Muscle layer of colon (tissue), 2 donors: Measurements from ENCODE around the gene KIRREL3.
"Not testable (repeated sequence)": the region's sequence is repeated elsewhere in the genome, so short reads cannot be mapped to it uniquely, and the experiment has no call there.

Experiments used
- H3K27ac ChIP-seq: one replicate; pipeline ENCODE4 v1.7.0; 2013; ENCODE audit warnings: low read depth, mild to moderate bottlenecking, low read length, moderate library complexity
- H3K27me3 ChIP-seq, 2 donors: one replicate each; pipeline ENCODE4 v1.7.0; 2013; ENCODE audit warnings: low read length in 2 of 2, mild to moderate bottlenecking in 2 of 2; ENCODE audit not compliant: insufficient read depth in 2 of 2, control insufficient read depth in 1 of 2
- H3K36me3 ChIP-seq: one replicate; pipeline ENCODE4 v1.7.0; 2013; ENCODE audit warnings: mild to moderate bottlenecking, low read length; ENCODE audit not compliant: insufficient read depth
- H3K4me1 ChIP-seq: one replicate; pipeline ENCODE4 v1.7.0; 2013; ENCODE audit warnings: mild to moderate bottlenecking, low read length; ENCODE audit not compliant: insufficient read depth
- H3K4me3 ChIP-seq, 2 donors: one replicate each; pipeline ENCODE4 v1.7.0; 2013; ENCODE audit warnings: low read length in 2 of 2, low read depth in 1 of 2, mild to moderate bottlenecking in 1 of 2, moderate library complexity in 1 of 2
- H3K9ac ChIP-seq: one replicate; pipeline ENCODE4 v1.7.0; 2013; ENCODE audit warnings: low read length
- H3K9me3 ChIP-seq: one replicate; pipeline ENCODE4 v1.7.0; 2013; ENCODE audit warnings: mild to moderate bottlenecking, low read length
- donor health status: abdominal sarcoma.
- donor health status: Adenocarcinoma of cecum.

Gene KIRREL3

GRCh38 chr11:126383339-126384335 lies 616.9 kb downstream of the KIRREL3 start:
- Histone ChIP-seq H3K9me3 (no peaks in the 10 kb centered on the region), H3K27ac (no peak overlapping the region), H3K9ac (no peak overlapping the region), H3K36me3 (no peaks in the 10 kb centered on the region), H3K27me3 (no peaks in the 10 kb centered on the region), H3K4me1 (peaks cover 4% of the 10 kb centered on the region), H3K4me3 (no peak overlapping the region)

GRCh38 chr11:126382641-126383040 lies 617.9 kb downstream of the KIRREL3 start:
- not testable (repeated sequence) for H3K4me1 ChIP-seq, H3K4me3 ChIP-seq, H3K36me3 ChIP-seq, H3K27ac ChIP-seq, H3K27me3 ChIP-seq, H3K9me3 ChIP-seq, H3K9ac ChIP-seq

DNA sequence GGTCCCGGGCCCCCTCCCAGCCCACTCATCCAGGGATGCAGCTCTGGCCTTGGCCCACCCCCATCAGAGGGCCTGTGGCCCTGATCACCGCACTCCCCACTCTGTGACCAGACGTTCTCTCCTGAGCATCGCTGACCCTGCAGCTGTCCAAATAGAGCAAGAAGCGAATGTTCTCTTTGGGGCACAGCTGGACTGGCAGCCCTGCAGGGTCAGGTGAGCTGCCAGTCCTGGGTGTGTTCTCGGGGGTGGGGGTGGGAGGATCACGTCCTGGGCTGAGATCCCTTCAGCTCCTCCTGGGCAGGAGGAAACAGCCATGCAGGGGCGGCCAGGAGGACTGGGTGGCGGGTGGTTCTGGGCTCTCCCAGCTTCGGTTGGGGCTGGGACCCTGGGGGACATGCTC lies 618.6 kb downstream of the KIRREL3 start:
- not testable (repeated sequence) for H3K27ac ChIP-seq

DNA sequence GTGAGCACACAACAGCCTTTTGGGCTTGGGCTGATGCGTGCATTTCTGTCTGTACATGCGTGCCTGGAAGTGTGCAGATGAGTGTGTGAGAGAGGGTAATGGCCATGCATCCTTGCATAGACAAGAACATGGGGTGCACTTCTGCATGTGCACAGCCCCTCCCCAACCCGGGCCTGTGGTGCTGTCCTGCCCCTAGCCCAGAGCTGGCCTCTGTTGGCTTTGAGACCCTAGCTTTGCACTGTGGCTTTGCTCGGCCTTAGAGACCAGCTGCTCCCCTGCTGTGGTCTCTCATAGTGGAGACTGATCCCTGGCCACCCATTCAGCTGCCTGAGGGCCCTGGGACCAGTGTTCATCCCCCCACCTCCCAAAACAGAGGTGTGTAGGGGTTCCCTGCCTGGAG lies 619.7 kb downstream of the KIRREL3 start:
- H3K9ac ChIP-seq: no peak overlapping the region

More for the DNA sequence above, 618.6 kb downstream of the KIRREL3 start:
- H3K4me1 ChIP-seq, H3K4me3 ChIP-seq, H3K36me3 ChIP-seq, H3K27me3 ChIP-seq, H3K9ac ChIP-seq, H3K9me3 ChIP-seq: not testable (repeated sequence)

GRCh38 chr11:126378763-126379162 lies 621.8 kb downstream of the KIRREL3 start:
- Histone ChIP-seq H3K36me3 (no peaks in the 10 kb centered on the region), H3K27me3 (no peaks in the 10 kb centered on the region), H3K9me3 (no peaks in the 10 kb centered on the region), H3K4me3 (no peak overlapping the region), H3K4me1 (no peaks in the 10 kb centered on the region), H3K9ac (no peak overlapping the region), H3K27ac (no peak overlapping the region)

More for the DNA sequence above, 619.7 kb downstream of the KIRREL3 start:
- Histone ChIP-seq H3K4me1 (no peaks in the 10 kb centered on the region), H3K27ac (no peak overlapping the region), H3K9me3 (no peaks in the 10 kb centered on the region), H3K4me3 (no peak overlapping the region), H3K36me3 (no peaks in the 10 kb centered on the region), H3K27me3 (no peaks in the 10 kb centered on the region)

GRCh38 chr11:126375726-126376125 lies 624.8 kb downstream of the KIRREL3 start:
- H3K4me1 ChIP-seq: peaks cover 6% of the 10 kb centered on the region
- H3K9me3 ChIP-seq: no peaks in the 10 kb centered on the region
- H3K36me3 ChIP-seq: no peaks in the 10 kb centered on the region
- H3K9ac ChIP-seq: no peak overlapping the region
- no peak overlapping the region for H3K4me3 ChIP-seq
- no peaks in the 10 kb centered on the region for H3K27me3 ChIP-seq
- H3K27ac ChIP-seq: no peak overlapping the region

DNA sequence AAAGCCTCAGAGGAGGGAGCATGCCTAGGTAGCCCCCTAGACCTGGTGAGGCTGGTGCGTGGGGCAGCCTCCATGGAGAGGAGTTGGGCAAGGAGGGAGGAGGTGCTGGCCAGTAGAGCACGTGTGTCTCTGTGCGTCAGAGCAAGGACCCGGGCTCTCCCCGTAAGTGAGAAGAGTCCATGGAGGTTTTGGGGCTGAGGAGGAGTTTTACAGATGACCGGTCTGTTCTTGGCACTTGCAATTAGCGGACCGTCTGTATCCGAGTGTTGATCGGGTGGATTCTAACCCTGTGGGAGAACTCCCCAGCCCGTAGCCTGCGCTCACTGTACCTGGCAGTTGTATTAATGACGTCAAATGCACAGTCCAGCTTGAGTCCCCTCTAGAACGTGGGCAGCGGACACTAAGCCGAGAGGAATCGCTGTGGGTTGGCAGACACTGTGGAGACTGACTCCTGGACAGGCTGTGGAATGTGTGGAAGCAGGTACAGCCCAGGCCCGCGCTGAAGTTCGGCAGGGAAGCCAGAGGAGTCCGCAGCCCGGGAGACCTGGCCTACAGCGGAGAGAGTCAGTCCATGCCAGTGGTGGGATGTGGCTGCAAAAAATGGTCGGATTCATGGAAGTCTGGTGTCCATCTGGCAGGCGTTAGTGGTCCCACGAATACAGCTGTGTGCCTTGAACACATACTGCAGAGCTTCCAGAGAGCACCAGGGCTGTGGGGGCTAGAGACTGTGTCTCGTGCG lies 625.8 kb downstream of the KIRREL3 start:
- not testable (repeated sequence) for H3K9me3 ChIP-seq, H3K4me1 ChIP-seq, H3K27ac ChIP-seq, H3K4me3 ChIP-seq, H3K27me3 ChIP-seq, H3K36me3 ChIP-seq, H3K9ac ChIP-seq

DNA sequence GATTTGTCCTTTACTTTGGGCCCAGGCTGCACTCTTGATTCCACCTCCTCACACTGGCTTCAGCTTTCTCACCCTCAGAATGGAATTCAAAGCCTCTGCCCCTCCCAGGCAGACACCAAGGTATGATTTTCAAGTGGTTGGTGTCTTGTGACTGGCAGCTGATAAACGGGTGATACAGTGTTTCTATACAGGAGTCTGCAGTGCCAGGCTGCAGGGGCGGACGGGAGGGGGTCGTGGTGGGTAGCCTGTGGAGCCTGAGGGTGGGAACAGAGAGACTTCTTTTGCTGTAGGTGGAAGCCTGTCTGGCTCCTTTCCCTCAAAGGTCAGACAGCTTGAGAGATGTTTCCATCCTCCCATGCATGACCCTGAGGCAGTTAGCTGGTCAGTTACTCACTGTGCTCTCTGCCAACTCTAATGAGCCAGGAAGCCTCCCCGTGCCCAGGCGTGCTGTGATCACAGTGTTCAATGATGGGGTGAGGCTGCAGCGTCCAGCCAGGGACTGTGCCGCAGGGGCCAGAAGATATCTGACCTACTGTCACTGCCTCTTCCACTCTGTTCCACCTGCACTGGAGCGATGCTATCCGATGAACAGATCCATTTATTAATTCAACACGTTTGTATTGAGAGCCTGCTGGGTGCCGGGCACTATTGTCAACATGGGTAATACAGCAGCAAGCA lies 627.0 kb downstream of the KIRREL3 start:
- H3K27me3 ChIP-seq, H3K4me1 ChIP-seq, H3K9ac ChIP-seq, H3K36me3 ChIP-seq, H3K27ac ChIP-seq, H3K9me3 ChIP-seq, H3K4me3 ChIP-seq: not testable (repeated sequence)
